GM18526 (cell line): ENCODE results near the gene DCTPP1.

Experiments
- POLR2A ChIP-seq: IDR thresholded peaks from 3 replicates; pipeline ENCODE4 v1.6.1; 2011; ENCODE audit not compliant: insufficient read length; ENCODE audit errors: extremely low read depth

The DCTPP1 gene

GRCh38 chr16:30378236-30379157 lies 51.3 kb downstream of the DCTPP1 start:
- TF ChIP-seq POLR2A, result peak; percentile 77

GRCh38 chr16:30377812-30378235 lies 52.0 kb downstream of the DCTPP1 start:
- no peak for TF ChIP-seq POLR2A

GRCh38 chr16:30377050-30377811 lies 52.6 kb downstream of the DCTPP1 start:
- TF ChIP-seq POLR2A, result no peak

- TF ChIP-seq POLR2A, result no peak
Measured at GRCh38 chr16:30376461-30376902, 53.3 kb downstream of the DCTPP1 start.

GRCh38 chr16:30375864-30376263 lies 54.0 kb downstream of the DCTPP1 start:
- no peak for TF ChIP-seq POLR2A

- no peak for TF ChIP-seq POLR2A
Measured at GRCh38 chr16:30374538-30374937, 55.3 kb downstream of the DCTPP1 start, which contains the start of gene MYL11. Gene MYL11, plus strand, starts transcription at chr16:30374802. Its CDS starts 56 bp downstream, at chr16:30374858.
